CD4-positive, CD25-positive, alpha-beta regulatory T cell (primary cell): ENCODE data around the gene THOC5. TPM values are rescaled to one million over a fixed set of nuclear protein-coding genes. Genes with fewer than 3 reads are reported as not detected.

Experiments
- ATAC-seq, 2 donors: fragments of 150-1000 bp; cut with Tn5 transposase; one replicate each; pipeline ENCODE4 v1.10.0; 2021; ENCODE audit warnings: low read depth in 2 of 2, moderate number of reproducible peaks in 2 of 2, moderate library complexity in 1 of 2
- DNase-seq, 3 donors: peaks; one replicate each; pipeline versions ENCODE4 v3.0.0 to v3.0.0-alpha.2; 2012 to 2022; ENCODE audit warnings: mixed read lengths in 1 of 3
- H3K27ac ChIP-seq: one replicate; pipeline ENCODE4 v1.7.0; 2013; ENCODE audit warnings: mild to moderate bottlenecking, low read length; ENCODE audit not compliant: insufficient read depth, poor library complexity, severe bottlenecking
- H3K27me3 ChIP-seq: one replicate; pipeline ENCODE4 v1.7.0; 2013; ENCODE audit warnings: low read length; ENCODE audit not compliant: control insufficient read depth, insufficient read depth
- H3K36me3 ChIP-seq: one replicate; pipeline ENCODE4 v1.7.0; 2013; ENCODE audit warnings: mild to moderate bottlenecking, low read length, moderate library complexity; ENCODE audit not compliant: control insufficient read depth, insufficient read depth
- H3K4me1 ChIP-seq: 2 replicates; pipeline ENCODE4 v1.7.0; 2013; ENCODE audit warnings: mild to moderate bottlenecking, low read length; ENCODE audit not compliant: insufficient read depth, control insufficient read depth, poor library complexity, severe bottlenecking
- H3K4me3 ChIP-seq: one replicate; pipeline ENCODE4 v1.7.0; 2013; ENCODE audit warnings: low read depth, mild to moderate bottlenecking, low read length, moderate library complexity
- H3K9me3 ChIP-seq, 2 experiments: 1 replicate in 1 of 2; 2 replicates in 1 of 2; pipeline ENCODE4 v1.7.0; 2013; ENCODE audit warnings: low read length in 2 of 2, mild to moderate bottlenecking in 1 of 2, moderate library complexity in 1 of 2; ENCODE audit not compliant: control insufficient read depth in 2 of 2
- H3K27ac Mint-ChIP-seq, 3 donors: one replicate each; pipeline ENCODE4 v1.8.0; 2020 to 2022; ENCODE audit warnings: mild to moderate bottlenecking in 3 of 3, mixed read lengths in 3 of 3, moderate library complexity in 2 of 3
- H3K27me3 Mint-ChIP-seq: one replicate; pipeline ENCODE4 v1.8.0; 2022; ENCODE audit warnings: mild to moderate bottlenecking, mixed read lengths
- H3K36me3 Mint-ChIP-seq: one replicate; pipeline ENCODE4 v1.8.0; 2020; ENCODE audit warnings: mixed read lengths
- H3K4me1 Mint-ChIP-seq, 4 donors: one replicate each; pipeline ENCODE4 v1.8.0; 2020 to 2022; ENCODE audit warnings: mixed read lengths in 4 of 4, mild to moderate bottlenecking in 1 of 4
- H3K4me3 Mint-ChIP-seq, 4 donors: one replicate each; pipeline ENCODE4 v1.8.0; 2020 to 2022; ENCODE audit warnings: mild to moderate bottlenecking in 4 of 4, mixed read lengths in 4 of 4, moderate library complexity in 3 of 4
- H3K9me3 Mint-ChIP-seq, 7 donors: one replicate each; pipeline ENCODE4 v1.8.0; 2020 to 2022; ENCODE audit warnings: mixed read lengths in 7 of 7, mild to moderate bottlenecking in 3 of 7, moderate library complexity in 2 of 7
- polyA plus RNA-seq, 4 donors: library from polyadenylated mRNA; unstranded; fragments of 300-500 nt; fragmentation: Illumina TruSeq; gene quantifications; one replicate each; pipeline ENCODE4 v1.2.3, GENCODE V29; 2021
- total RNA-seq: library from RNA; stranded (reverse); gene quantifications from one replicate; pipeline ENCODE4 v1.2.3, GENCODE V29; 2022

THOC5 gene
- total and polyA plus RNA-seq, 5 donors from 2014 or later: 27.8 to 54.0 (median 32.5) TPM

DNA sequence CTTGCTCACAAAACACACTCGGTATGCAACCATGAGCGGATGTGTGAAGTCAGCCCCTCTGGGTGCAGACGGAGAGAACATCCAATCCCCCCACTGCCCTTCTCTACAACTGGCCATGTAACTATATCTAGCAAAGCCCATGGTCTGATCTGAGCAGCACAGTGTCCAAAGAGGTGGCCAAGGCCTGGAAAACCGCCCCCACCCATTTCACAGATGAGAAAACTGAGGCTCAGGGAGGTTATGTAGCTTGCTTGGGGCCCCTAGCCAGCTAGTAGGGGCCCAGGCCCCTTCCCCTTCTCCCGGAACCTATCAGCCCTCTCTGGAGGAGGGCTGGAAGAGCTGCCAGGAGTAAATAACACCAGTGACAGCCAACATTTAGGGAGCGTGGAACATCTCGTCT lies 89.0 kb downstream of the THOC5 start:
- H3K27ac ChIP-seq: no peak overlapping the region
- no peak for ATAC-seq
- H3K9me3 ChIP-seq: no peaks in the 10 kb centered on the region
- H3K27ac Mint-ChIP-seq: no peak overlapping the region
- peaks cover 0 to under 1% (median 0%) of the 10 kb centered on the region in 4 donors for H3K4me1 Mint-ChIP-seq
- H3K4me1 ChIP-seq: no peaks in the 10 kb centered on the region
- no peak overlapping the region for H3K4me3 ChIP-seq
- H3K4me3 Mint-ChIP-seq: no peak overlapping the region
- H3K36me3 ChIP-seq: no peaks in the 10 kb centered on the region
- no peaks in the 10 kb centered on the region for H3K27me3 ChIP-seq
- no peaks in the 10 kb centered on the region for H3K9me3 Mint-ChIP-seq
- no peaks in the 10 kb centered on the region for H3K36me3 Mint-ChIP-seq
- DNase-seq: no peak
- H3K27me3 Mint-ChIP-seq: peaks cover 22% of the 10 kb centered on the region

DNA sequence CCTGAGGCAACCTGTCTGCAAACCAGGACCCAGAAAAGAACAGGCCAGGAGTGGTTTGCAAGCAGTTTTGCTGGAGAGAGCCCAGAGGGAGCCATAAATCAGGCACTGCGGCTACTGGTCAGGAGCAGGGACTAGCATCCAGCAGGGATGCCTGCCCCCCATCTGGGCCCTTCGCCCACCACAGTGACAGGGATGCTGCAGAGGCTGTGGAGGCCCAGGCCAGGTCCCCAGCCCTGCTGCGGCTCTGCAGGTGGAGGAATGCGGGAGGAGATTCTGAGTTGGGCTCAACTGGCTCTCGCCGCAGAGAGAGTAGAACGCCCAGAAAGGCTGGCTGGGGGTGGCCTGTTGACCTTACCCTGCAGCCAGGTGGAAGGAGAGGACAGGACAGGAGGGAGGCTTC lies 89.9 kb downstream of the THOC5 start:
- no peak overlapping the region for H3K27ac Mint-ChIP-seq
- Histone ChIP-seq H3K9me3 (no peaks in the 10 kb centered on the region), H3K4me1 (no peaks in the 10 kb centered on the region), H3K27me3 (no peaks in the 10 kb centered on the region), H3K4me3 (no peak overlapping the region), H3K36me3 (no peaks in the 10 kb centered on the region), H3K27ac (no peak overlapping the region)
- no peaks in the 10 kb centered on the region for H3K36me3 Mint-ChIP-seq
- H3K9me3 Mint-ChIP-seq: no peaks in the 10 kb centered on the region
- H3K4me1 Mint-ChIP-seq: no peaks in the 10 kb centered on the region
- no peak overlapping the region for H3K4me3 Mint-ChIP-seq
- ATAC-seq (no peak), DNase-seq (no peak)
- H3K27me3 Mint-ChIP-seq: peaks cover 15% of the 10 kb centered on the region

DNA sequence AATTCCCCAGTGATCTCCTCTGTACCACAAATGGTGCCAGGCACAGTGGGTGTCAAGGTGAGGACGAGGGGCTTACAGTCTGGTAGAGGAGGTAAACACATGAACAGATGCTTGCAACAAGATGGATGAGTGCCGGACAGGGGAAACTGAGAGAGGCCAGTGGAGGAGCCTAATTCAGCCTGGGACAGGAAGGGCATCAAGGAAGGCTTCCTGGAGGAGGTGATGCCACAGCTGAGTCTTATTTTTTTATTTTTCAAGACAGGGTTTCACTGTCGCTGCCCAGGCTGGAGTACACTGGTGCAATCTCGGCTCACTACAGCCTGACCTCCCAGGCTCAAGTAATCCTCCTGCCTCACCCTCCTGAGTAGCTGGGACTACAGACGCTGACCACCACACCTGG lies 92.3 kb downstream of the THOC5 start:
- no peak for ATAC-seq
- no peak overlapping the region for H3K27ac ChIP-seq
- no peaks in the 10 kb centered on the region for H3K27me3 ChIP-seq
- Mint-ChIP-seq H3K4me1 (no peaks in the 10 kb centered on the region), H3K27me3 (peaks cover 7% of the 10 kb centered on the region), H3K36me3 (no peaks in the 10 kb centered on the region), H3K27ac (no peak overlapping the region), H3K4me3 (no peak overlapping the region), H3K9me3 (no peaks in the 10 kb centered on the region)
- no peaks in the 10 kb centered on the region for H3K36me3 ChIP-seq
- no peaks in the 10 kb centered on the region for H3K4me1 ChIP-seq
- no peak for DNase-seq
- H3K9me3 ChIP-seq: no peaks in the 10 kb centered on the region
- H3K4me3 ChIP-seq: no peak overlapping the region

DNA sequence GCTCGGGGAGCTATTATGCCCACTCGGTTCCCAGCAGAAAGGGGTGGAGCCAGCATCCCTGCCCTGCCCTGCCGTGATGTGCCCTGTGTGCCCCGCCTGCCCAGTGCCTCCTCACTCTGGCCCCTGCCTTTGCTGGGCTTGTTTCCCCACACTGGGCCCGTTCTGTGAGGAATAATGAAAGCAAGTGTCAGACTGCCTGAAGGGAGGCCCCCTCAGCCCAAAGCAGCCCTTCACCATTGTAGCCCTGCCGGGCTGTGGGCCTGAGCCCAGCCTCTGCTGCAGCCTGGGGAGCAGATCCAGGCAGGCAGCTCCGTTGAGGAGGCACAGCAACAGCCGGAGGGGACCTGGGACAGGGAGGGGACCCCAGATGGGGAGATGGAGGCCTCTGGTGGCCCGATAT lies 93.8 kb downstream of the THOC5 start:
- peaks cover 4% of the 10 kb centered on the region for H3K27me3 Mint-ChIP-seq
- no peaks in the 10 kb centered on the region for H3K4me1 Mint-ChIP-seq
- H3K9me3 Mint-ChIP-seq: no peaks in the 10 kb centered on the region

DNA sequence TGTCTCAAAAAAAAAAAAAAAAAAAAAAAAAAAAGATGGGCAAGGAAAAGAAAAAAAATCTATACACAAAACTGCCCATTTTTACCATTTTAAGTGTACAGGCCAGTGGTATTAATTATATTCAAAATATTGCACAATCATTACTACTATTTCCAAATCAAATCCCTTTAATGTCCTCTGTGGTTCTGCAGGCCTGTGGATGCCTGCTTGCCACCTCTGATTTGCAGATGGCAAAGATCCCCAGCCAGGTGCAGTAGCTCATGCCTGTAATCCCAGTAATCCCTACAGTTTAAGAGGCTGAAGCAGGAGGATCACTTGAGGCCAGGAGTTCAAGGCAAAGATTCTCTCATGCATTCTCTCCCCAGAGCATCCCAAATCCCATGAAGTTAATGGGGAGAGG lies 95.0 kb downstream of the THOC5 start:
- Mint-ChIP-seq H3K27ac (no peak overlapping the region), H3K27me3 (peaks cover 4% of the 10 kb centered on the region), H3K36me3 (no peaks in the 10 kb centered on the region), H3K9me3 (no peaks in the 10 kb centered on the region), H3K4me3 (no peak overlapping the region), H3K4me1 (no peaks in the 10 kb centered on the region)
- H3K9me3 ChIP-seq: no peaks in the 10 kb centered on the region
- ATAC-seq (no peak), DNase-seq (no peak)
- no peak overlapping the region for H3K27ac ChIP-seq
- H3K27me3 ChIP-seq: no peaks in the 10 kb centered on the region
- H3K4me1 ChIP-seq: no peaks in the 10 kb centered on the region
- no peaks in the 10 kb centered on the region for H3K36me3 ChIP-seq
- no peak overlapping the region for H3K4me3 ChIP-seq

More for the DNA sequence above, 93.8 kb downstream of the THOC5 start:
- Histone ChIP-seq H3K4me3 (no peak overlapping the region), H3K27ac (no peak overlapping the region), H3K9me3 (no peaks in the 10 kb centered on the region), H3K36me3 (no peaks in the 10 kb centered on the region), H3K27me3 (no peaks in the 10 kb centered on the region), H3K4me1 (no peaks in the 10 kb centered on the region)
- ATAC-seq (no peak), DNase-seq (no peak)
- Mint-ChIP-seq H3K27ac (no peak overlapping the region), H3K36me3 (no peaks in the 10 kb centered on the region), H3K4me3 (no peak overlapping the region)

DNA sequence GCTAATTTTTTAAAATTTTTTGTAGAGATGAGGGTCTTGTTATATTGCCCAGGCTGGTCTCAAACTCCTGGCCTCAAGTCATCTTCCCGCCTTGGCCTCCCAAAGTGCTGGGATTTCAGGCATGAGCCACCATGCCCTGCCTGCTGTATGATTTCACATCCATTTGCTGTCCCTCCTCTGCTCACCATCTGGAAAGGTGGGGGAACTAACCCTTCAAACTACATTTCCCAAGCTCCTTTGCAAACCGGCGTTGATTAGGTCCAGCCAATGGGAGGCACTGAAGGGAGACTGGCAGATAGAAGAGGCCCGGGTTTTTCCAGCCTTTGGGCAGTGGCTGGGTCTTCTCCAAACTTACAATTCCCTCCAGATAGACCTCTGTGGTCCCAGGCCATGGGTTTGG lies 95.8 kb downstream of the THOC5 start:
- Mint-ChIP-seq H3K4me3 (no peak overlapping the region), H3K9me3 (no peaks in the 10 kb centered on the region), H3K27me3 (peaks cover 4% of the 10 kb centered on the region), H3K27ac (no peak overlapping the region), H3K4me1 (no peaks in the 10 kb centered on the region), H3K36me3 (no peaks in the 10 kb centered on the region)
- Histone ChIP-seq H3K27ac (no peak overlapping the region), H3K9me3 (no peaks in the 10 kb centered on the region), H3K27me3 (no peaks in the 10 kb centered on the region), H3K4me3 (no peak overlapping the region), H3K4me1 (no peaks in the 10 kb centered on the region), H3K36me3 (no peaks in the 10 kb centered on the region)
- DNase-seq: peak in 1 of 3 donors; percentile 22
- no peak for ATAC-seq

DNA sequence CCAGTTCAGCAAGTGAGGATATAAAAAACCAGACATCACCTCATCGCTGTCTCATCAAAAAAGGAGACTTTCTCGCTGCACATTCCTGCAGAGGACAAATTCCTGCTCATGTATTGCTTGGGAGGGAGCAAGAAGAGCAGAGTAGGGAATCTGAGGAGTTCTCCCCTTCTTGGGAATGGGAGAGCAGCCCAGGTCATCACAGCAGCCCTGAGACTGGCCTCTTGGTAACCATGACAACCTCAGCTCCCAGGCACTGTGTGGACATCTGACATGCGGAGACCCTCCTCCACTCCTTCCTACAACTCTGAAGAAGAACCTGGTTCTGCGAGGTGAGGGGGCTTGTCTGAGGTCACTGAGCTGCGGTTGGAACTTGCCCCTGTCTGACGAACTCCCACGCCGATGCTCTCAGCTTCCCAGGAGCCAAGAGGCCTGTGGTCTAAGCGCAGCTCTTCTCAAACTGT lies 97.3 kb downstream of the THOC5 start:
- Mint-ChIP-seq H3K4me3 (no peak overlapping the region), H3K27me3 (peaks cover 4% of the 10 kb centered on the region), H3K36me3 (no peaks in the 10 kb centered on the region), H3K4me1 (no peaks in the 10 kb centered on the region), H3K9me3 (no peaks in the 10 kb centered on the region), H3K27ac (no peak overlapping the region)
- Histone ChIP-seq H3K9me3 (no peaks in the 10 kb centered on the region), H3K27me3 (no peaks in the 10 kb centered on the region), H3K4me1 (no peaks in the 10 kb centered on the region), H3K4me3 (no peak overlapping the region), H3K27ac (no peak overlapping the region), H3K36me3 (no peaks in the 10 kb centered on the region)
- DNase-seq (no peak), ATAC-seq (no peak)
